Mesodermal cell (in vitro differentiated cells): Measurements from ENCODE around the gene WEE2.
A peak's percentile ranks its signal among the peaks of the same experiment; 100 is the strongest.

ENCODE experiments used
- H3K27ac ChIP-seq: 2 replicates; pipeline ENCODE4 v1.7.0; 2013; ENCODE audit warnings: mild to moderate bottlenecking, low read depth, low read length, moderate library complexity; ENCODE audit not compliant: severe bottlenecking
- H3K36me3 ChIP-seq: 2 replicates; pipeline ENCODE4 v1.7.1; 2013; ENCODE audit warnings: mild to moderate bottlenecking, low read length, moderate library complexity; ENCODE audit not compliant: control insufficient read depth, insufficient read depth
- H3K4me1 ChIP-seq: one replicate; pipeline ENCODE4 v1.7.1; 2013; ENCODE audit warnings: mild to moderate bottlenecking, low read length; ENCODE audit not compliant: insufficient read depth, control insufficient read depth, poor library complexity, severe bottlenecking
- H3K4me3 ChIP-seq: 2 replicates; pipeline ENCODE4 v1.7.0; 2013; ENCODE audit warnings: low read length, control low read depth, mild to moderate bottlenecking; ENCODE audit not compliant: insufficient read depth, poor library complexity, severe bottlenecking; ENCODE audit errors: extremely low read depth
- H3K9me3 ChIP-seq: 2 replicates; pipeline ENCODE4 v1.7.1; 2013; ENCODE audit warnings: mild to moderate bottlenecking, low read length, moderate library complexity; ENCODE audit not compliant: control insufficient read depth
- WGBS, 2 experiments: methylation state at CpG; one replicate each; pipeline ENCODE4 v1.1.5; 2013; ENCODE audit warnings: missing lambda C conversion rate in 2 of 2; ENCODE audit not compliant: insufficient coverage in 2 of 2; 5-methylcytosine and 5-hydroxymethylcytosine counted together

The WEE2 gene

DNA sequence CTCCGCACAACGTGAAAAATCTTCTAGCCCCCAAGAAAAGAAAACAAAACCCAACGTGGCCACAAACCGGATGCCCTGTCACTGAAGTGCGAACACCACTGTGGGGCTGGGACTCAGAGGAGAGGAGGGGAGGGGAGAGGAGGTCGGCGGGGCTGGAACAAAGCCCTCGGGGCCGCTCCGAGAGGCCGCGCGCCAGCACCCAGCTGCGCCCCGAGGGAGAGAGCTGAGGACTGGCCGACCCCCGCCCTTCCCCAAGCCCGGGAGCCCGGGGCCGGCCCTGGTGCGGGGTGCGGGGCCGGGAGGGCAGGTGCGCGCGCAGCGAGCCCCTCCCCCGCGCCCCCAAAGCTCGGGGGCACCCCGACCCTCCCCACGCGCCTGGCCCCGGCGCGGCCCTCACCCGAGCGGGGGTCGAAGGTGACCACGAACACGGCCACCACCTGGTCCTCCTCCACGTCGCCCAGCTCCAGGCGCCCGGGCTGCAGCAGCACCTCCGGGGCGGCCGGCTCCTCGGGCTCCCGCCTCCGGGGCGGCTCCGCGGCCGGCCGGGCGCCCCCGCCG, 6.6 kb upstream of the WEE2 start:
- no peaks in the 10 kb centered on the region for H3K9me3 ChIP-seq
- no peak overlapping the region for H3K27ac ChIP-seq
- WGBS, 2 experiments = 0% methylated on average over 34 to 35 of the region's 59 CpGs
- peak overlapping the region; percentile 63 for H3K4me3 ChIP-seq
- H3K4me1 ChIP-seq = peaks cover 23% of the 10 kb centered on the region
- no peaks in the 10 kb centered on the region for H3K36me3 ChIP-seq

DNA sequence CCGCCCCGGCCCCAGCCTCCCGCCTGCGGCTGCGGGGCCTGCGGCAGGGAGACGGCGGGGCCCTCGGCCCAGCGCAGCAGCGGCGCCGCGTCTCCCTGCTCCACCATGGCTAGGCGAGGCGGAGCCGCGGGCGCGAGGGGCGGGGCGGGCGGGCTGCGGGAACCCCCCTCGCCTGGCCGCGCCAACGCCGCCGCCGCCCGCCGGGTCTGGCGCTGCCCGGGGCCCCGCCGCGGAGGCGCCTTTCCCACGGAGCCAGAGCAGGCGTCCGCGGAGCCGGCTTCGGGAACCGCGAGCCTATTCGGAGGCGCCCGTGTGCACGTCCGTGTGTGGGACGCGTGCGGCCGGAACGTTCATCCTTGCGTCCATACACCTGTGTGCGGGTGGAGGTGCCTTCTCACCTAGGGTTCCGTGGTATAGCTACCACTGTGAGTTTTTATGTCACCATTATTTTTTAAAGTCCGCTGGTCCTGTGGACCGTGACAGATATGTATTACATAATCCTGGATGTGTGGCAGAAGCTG, 6.0 kb upstream of the WEE2 start, which contains the start of gene DENND11:
DENND11 (minus strand) TSS at position 120 of the 521 bp plus-strand sequence; CDS start at position 107, 13 bp downstream.
- no peak within 1 kb of the TSS for H3K27ac ChIP-seq
- WGBS, 2 experiments = 0% methylated on average over 31 to 60 of the region's 62 CpGs

GRCh38 chr7:141702892-141703291, 5.3 kb upstream of the WEE2 start:
- no peak overlapping the region for H3K4me3 ChIP-seq
- H3K27ac ChIP-seq = no peak overlapping the region
- H3K36me3 ChIP-seq = no peaks in the 10 kb centered on the region
- 90 to 100% methylated on average over 1 to 4 of the region's 4 CpGs for WGBS, 2 experiments
- H3K9me3 ChIP-seq = no peaks in the 10 kb centered on the region
- peaks cover 23% of the 10 kb centered on the region for H3K4me1 ChIP-seq

More for the DNA sequence above, 6.0 kb upstream of the WEE2 start, which contains the start of gene DENND11:
- Histone ChIP-seq H3K4me1 (peaks cover 23% of the 10 kb centered on the region), H3K9me3 (no peaks in the 10 kb centered on the region), H3K4me3 (peak within 1 kb of the TSS; percentile 63), H3K36me3 (no peaks in the 10 kb centered on the region)

DNA sequence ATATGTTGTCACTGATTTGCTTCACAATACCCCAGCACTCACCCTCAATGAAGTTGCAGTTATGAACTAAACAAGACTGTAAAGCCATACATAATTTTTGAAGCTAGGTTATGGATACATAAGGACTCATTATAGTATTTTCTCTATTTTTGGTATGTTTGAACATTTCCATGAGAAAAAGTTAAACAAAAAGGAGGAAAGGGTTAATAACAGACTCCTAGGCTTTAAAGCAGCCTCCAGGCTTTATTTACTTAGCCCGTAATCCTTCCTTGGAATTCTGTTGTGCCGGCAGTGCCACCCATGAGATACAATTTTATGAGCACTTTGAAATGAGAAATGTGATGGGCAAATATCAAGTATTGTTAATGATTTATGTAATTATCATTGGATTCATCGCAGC, 4.0 kb upstream of the WEE2 start:
- H3K36me3 ChIP-seq = no peaks in the 10 kb centered on the region
- H3K9me3 ChIP-seq = no peaks in the 10 kb centered on the region
- H3K4me3 ChIP-seq = no peak overlapping the region
- H3K4me1 ChIP-seq = peaks cover 23% of the 10 kb centered on the region
- WGBS, 2 experiments = 73% methylated on average over 1 of the region's 3 CpGs; no CpG with 5 or more reads in 1 of the 2 experiments
- no peak overlapping the region for H3K27ac ChIP-seq

GRCh38 chr7:141704741-141705140, 3.4 kb upstream of the WEE2 start:
- 64 to 73% methylated on average over 5 of the region's 5 CpGs for WGBS, 2 experiments
- no peaks in the 10 kb centered on the region for H3K9me3 ChIP-seq
- no peaks in the 10 kb centered on the region for H3K36me3 ChIP-seq
- no peak overlapping the region for H3K4me3 ChIP-seq
- peaks cover 23% of the 10 kb centered on the region for H3K4me1 ChIP-seq
- H3K27ac ChIP-seq = peak overlapping the region; percentile 59

DNA sequence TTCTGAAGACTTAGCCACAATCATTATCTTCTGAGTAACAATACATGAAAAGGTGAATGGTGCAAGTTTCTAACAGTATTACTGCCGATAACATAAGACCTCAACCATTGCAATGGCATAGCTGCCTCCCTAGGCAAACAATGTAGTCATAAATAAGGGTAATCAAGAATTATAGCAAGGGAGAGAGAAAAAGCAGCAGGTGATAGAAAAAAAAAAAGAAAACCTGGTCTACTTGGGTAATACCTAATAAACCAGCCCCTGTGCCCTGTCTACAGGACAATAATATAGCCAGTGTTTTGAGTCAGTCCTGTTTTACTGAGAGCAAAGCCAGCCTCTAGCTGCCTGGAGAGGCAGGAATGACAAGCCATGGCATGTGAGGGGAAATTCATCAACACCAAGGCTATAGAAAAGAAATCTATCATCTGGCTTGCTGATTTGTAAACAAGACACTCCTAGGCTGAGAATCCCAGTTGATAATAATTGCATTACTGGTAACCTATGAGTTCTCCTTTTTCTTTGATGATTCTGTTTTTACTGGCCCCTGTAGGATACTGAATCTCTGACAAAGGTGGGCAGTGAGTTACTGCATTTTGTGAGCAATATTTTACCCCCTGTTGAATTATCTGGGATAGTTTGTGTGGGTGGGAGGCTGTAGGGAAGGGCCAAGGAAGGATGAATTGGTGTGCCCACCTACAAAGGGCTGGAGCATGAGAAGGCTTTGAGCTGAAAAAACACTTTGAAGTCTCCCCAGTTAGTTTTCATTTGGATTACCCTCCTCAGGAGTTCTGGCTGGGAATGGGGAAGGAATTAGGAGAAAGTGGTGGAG, 1.7 kb upstream of the WEE2 start:
- Histone ChIP-seq H3K4me3 (no peak overlapping the region), H3K27ac (no peak overlapping the region), H3K36me3 (no peaks in the 10 kb centered on the region), H3K9me3 (no peaks in the 10 kb centered on the region), H3K4me1 (peaks cover 15% of the 10 kb centered on the region)
- WGBS, 2 experiments = no CpG with 5 or more reads among the region's 1 CpG

- no peak overlapping the region for H3K4me3 ChIP-seq
- peaks cover 10% of the 10 kb centered on the region for H3K4me1 ChIP-seq
- H3K36me3 ChIP-seq = no peaks in the 10 kb centered on the region
- no peaks in the 10 kb centered on the region for H3K9me3 ChIP-seq
- WGBS, 2 experiments = no CpG with 5 or more reads among the region's 2 CpGs
- no peak overlapping the region for H3K27ac ChIP-seq
Observed at GRCh38 chr7:141709318-141709717, 1.2 kb downstream of the WEE2 start.

- H3K9me3 ChIP-seq = no peaks in the 10 kb centered on the region
- 83% methylated on average over 2 of the region's 4 CpGs; no CpG with 5 or more reads in 1 of the 2 experiments for WGBS, 2 experiments
- H3K4me3 ChIP-seq = no peak overlapping the region
- no peak overlapping the region for H3K27ac ChIP-seq
- H3K36me3 ChIP-seq = no peaks in the 10 kb centered on the region
- peaks cover 5% of the 10 kb centered on the region for H3K4me1 ChIP-seq
Observed at GRCh38 chr7:141709749-141710148, 1.6 kb downstream of the WEE2 start.

DNA sequence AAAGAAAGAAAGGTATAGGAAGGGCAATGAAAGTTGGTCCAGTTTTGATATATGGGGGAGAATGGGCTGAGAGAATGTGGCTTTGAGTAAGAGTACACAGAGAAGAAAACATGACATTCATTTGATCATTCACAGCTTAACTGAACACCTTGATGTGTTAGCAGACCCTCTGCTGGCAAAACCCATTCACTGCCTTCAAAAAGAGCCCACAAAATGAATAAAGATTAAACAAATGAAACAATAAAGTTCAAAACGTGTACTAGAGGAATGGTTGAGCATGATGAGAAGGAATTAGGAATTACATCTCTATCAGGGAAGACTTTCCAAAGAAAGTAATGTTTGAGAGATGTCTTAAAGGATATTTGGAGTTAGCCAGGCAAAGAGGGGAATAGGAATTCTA, 2.1 kb downstream of the WEE2 start:
- peaks cover under 1% of the 10 kb centered on the region for H3K4me1 ChIP-seq
- WGBS, 2 experiments = 57 to 71% methylated on average over 1 of the region's 1 CpG
- H3K27ac ChIP-seq = no peak overlapping the region
- no peaks in the 10 kb centered on the region for H3K9me3 ChIP-seq
- no peak overlapping the region for H3K4me3 ChIP-seq
- no peaks in the 10 kb centered on the region for H3K36me3 ChIP-seq

DNA sequence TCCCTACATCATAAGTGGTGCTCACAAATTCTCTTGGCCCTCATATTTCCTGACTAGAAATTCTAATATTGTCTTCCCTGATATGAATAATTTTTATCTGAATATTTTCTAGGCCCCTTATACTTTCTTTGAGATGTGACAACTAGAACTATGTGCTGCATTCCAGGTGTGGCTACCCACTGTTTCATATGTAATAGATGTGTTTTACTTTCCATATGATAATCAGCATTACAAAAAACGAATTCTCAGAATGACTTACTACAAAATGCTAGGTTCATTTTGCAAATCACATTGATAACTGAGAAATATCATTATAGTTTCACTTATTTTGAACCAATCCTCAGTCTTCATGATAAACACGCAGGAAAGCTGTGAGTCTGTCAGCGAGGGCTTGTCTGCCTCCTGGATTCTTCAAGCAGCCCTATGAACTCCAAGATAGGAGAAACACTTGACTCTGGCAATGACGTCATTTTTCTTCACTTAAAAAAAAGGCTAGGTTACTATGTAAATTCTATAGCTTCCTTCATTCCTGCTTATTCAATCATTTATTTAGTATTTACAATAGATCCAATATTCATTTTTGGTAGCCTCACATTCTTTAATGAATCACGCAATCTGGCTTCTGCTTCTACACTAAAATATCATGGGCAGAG, 4.6 kb downstream of the WEE2 start:
- Histone ChIP-seq H3K4me3 (no peak overlapping the region), H3K36me3 (no peaks in the 10 kb centered on the region), H3K4me1 (no peaks in the 10 kb centered on the region), H3K27ac (no peak overlapping the region), H3K9me3 (no peaks in the 10 kb centered on the region)
- 92 to 93% methylated on average over 2 of the region's 5 CpGs for WGBS, 2 experiments
